BE2C (cell line): ENCODE measurements around the gene ENOX1.

Experiments
- DNase-seq: peaks from one replicate; pipeline ENCODE4 v3.0.0-alpha.2; 2020
- H3K27me3 ChIP-seq: fragments of 250-450 bp; sonication (Bioruptor Pico); 2 replicates; pipeline ENCODE4 v1.5.1; 2020; ENCODE audit warnings: mild to moderate bottlenecking
- H3K36me3 ChIP-seq: fragments of 250-450 bp; sonication (Bioruptor Pico); 2 replicates; pipeline ENCODE4 v1.5.1; 2020; ENCODE audit warnings: mild to moderate bottlenecking
- H3K4me1 ChIP-seq: fragments of 250-450 bp; sonication (Bioruptor Pico); 2 replicates; pipeline ENCODE4 v1.5.1; 2020
- H3K4me3 ChIP-seq: 2 replicates; pipeline ENCODE4 v1.5.1; 2011; ENCODE audit warnings: low read depth, low read length
- H3K9me3 ChIP-seq: fragments of 250-450 bp; sonication (Bioruptor Pico); 2 replicates; pipeline ENCODE4 v1.5.1; 2020
- CTCF ChIP-seq: IDR thresholded peaks from 2 replicates; pipeline ENCODE4 v1.5.1; 2012; ENCODE audit warnings: mild to moderate bottlenecking, low read depth, low read length

The ENOX1 gene

GRCh38 chr13:43751624-43752023 is 35.1 kb downstream of the ENOX1 start:
- no peak for TF ChIP-seq CTCF
- Histone ChIP-seq H3K4me1 (no peaks in the 10 kb centered on the region; the same call in 1 of the 2 replicates), H3K27me3 (no peaks in the 10 kb centered on the region), H3K4me3 (no peak overlapping the region), H3K36me3 (no peaks in the 10 kb centered on the region), H3K9me3 (no peaks in the 10 kb centered on the region)
- no peak for DNase-seq

- Histone ChIP-seq H3K36me3 (no peaks in the 10 kb centered on the region), H3K4me3 (no peak overlapping the region), H3K4me1 (no peaks in the 10 kb centered on the region), H3K27me3 (no peaks in the 10 kb centered on the region), H3K9me3 (no peaks in the 10 kb centered on the region)
- DNase-seq = no peak
- no peak for TF ChIP-seq CTCF
Observed at GRCh38 chr13:43749503-43749902, 37.3 kb downstream of the ENOX1 start.

- Histone ChIP-seq H3K36me3 (no peaks in the 10 kb centered on the region), H3K4me3 (no peak overlapping the region), H3K27me3 (no peaks in the 10 kb centered on the region), H3K4me1 (no peaks in the 10 kb centered on the region), H3K9me3 (no peaks in the 10 kb centered on the region; the same call in 1 of the 2 replicates)
- DNase-seq = no peak
- no peak for TF ChIP-seq CTCF
Observed at GRCh38 chr13:43744261-43745031, 42.3 kb downstream of the ENOX1 start.

- no peak for TF ChIP-seq CTCF
- no peaks in the 10 kb centered on the region for H3K36me3 ChIP-seq
- no peak for DNase-seq
- no peak overlapping the region for H3K4me3 ChIP-seq
- H3K9me3 ChIP-seq = no peaks in the 10 kb centered on the region; the same call in 1 of the 2 replicates
- H3K4me1 ChIP-seq = no peaks in the 10 kb centered on the region
- no peaks in the 10 kb centered on the region for H3K27me3 ChIP-seq
Observed at GRCh38 chr13:43742911-43743310, 43.9 kb downstream of the ENOX1 start.

GRCh38 chr13:43737392-43737923 is 49.3 kb downstream of the ENOX1 start:
- no peak for TF ChIP-seq CTCF
- Histone ChIP-seq H3K4me3 (no peak overlapping the region), H3K27me3 (no peaks in the 10 kb centered on the region), H3K4me1 (no peaks in the 10 kb centered on the region), H3K36me3 (no peaks in the 10 kb centered on the region), H3K9me3 (no peaks in the 10 kb centered on the region)
- no peak for DNase-seq

GRCh38 chr13:43732726-43733125 is 54.0 kb downstream of the ENOX1 start:
- no peaks in the 10 kb centered on the region for H3K36me3 ChIP-seq
- H3K4me1 ChIP-seq = no peaks in the 10 kb centered on the region
- no peaks in the 10 kb centered on the region for H3K9me3 ChIP-seq
- H3K4me3 ChIP-seq = no peak overlapping the region
- TF ChIP-seq CTCF = no peak
- DNase-seq = no peak
- H3K27me3 ChIP-seq = no peaks in the 10 kb centered on the region
